Panc1 (cell line): ENCODE results near the gene IPO11.

Source experiments
- CTCF ChIP-seq: fragments of 450-650 bp; IDR thresholded peaks from 2 replicates; pipeline ENCODE4 v1.5.1; 2017; ENCODE audit warnings: mild to moderate bottlenecking
- POLR2AphosphoS5 ChIP-seq: IDR thresholded peaks from 2 replicates; pipeline ENCODE4 v1.6.1; 2012; ENCODE audit warnings: mild to moderate bottlenecking, low read depth, low read length, moderate library complexity
- REST ChIP-seq, 2 experiments: IDR thresholded peaks; 2 replicates each; pipeline ENCODE4 v1.6.1; 2011 to 2012; ENCODE audit warnings: low read depth in 2 of 2, control low read depth in 1 of 2, low read length in 1 of 2, mild to moderate bottlenecking in 1 of 2, moderate library complexity in 1 of 2; ENCODE audit not compliant: insufficient read depth in 1 of 2
- TCF7L2 ChIP-seq: IDR thresholded peaks from 2 replicates; pipeline ENCODE4 v1.6.1; 2011; ENCODE audit warnings: mild to moderate bottlenecking, low read depth, low read length, inconsistent platforms

- TF ChIP-seq CTCF = no peak
- no peak for TF ChIP-seq POLR2AphosphoS5
- TF ChIP-seq REST (IDR thresholded peaks at IDR 0.05; ENCODE audit: insufficient read depth in 1 of 2, low read depth in 2 of 2, low read length in 1 of 2) = no peak
- TF ChIP-seq TCF7L2 = no peak
These were observed 193.1 kb downstream of the IPO11 start for GRCh38 chr5:62605638-62606037.
